ENCODE data around the gene AS3MT.
A peak's percentile ranks its signal among the peaks of the same experiment; 100 is the strongest.

The AS3MT gene

DNA sequence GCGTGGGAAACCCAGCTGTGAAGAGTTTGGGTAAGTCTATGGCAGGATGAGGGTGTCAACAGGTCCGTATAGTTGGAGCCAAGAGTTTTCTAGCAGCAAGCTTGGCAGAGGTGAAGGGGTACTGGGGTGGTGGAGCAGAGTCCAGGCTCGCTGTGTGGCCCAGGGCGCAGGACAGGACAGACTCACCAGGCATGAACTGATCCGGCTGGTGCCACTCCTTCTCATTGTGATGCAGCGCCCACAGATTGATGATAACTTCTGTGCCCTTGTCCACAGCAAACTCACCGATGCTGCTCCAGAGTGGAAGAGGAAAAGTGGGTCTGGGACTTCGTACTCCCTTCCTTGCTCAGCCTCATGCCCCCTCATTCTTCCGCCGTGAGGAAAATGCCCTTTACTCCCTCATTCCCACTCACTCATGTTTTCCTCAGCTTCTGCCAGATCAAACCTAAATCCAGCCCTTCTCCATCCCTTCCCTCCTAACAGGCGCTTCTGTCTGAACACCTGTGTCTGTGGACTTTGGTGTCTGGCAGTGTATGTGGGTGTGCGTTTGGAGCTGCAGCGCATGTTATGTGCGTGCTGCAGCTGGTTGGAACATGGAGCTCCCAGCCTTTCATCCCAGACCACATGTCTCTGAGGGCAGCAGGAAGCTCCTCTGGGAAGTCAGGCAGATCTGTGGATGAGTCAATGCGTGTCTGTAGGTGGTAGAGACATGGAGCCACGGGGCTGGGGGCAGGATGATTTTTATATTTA is 37.8 kb upstream of the AS3MT start:
- no peaks in the 10 kb centered on the region for H3K27me3 ChIP-seq (ENCODE audit: insufficient read depth, low read depth, severe bottlenecking)
- no peaks in the 10 kb centered on the region for H3K9me3 ChIP-seq (ENCODE audit: severe bottlenecking)
- H3K36me3 ChIP-seq, result no peaks in the 10 kb centered on the region
- DNase-seq, result no peak
- no peak overlapping the region for H3K27ac ChIP-seq
- H3K4me3 ChIP-seq (ENCODE audit: low read depth, low read length), result no peak overlapping the region
- TF ChIP-seq, protein P1, sequence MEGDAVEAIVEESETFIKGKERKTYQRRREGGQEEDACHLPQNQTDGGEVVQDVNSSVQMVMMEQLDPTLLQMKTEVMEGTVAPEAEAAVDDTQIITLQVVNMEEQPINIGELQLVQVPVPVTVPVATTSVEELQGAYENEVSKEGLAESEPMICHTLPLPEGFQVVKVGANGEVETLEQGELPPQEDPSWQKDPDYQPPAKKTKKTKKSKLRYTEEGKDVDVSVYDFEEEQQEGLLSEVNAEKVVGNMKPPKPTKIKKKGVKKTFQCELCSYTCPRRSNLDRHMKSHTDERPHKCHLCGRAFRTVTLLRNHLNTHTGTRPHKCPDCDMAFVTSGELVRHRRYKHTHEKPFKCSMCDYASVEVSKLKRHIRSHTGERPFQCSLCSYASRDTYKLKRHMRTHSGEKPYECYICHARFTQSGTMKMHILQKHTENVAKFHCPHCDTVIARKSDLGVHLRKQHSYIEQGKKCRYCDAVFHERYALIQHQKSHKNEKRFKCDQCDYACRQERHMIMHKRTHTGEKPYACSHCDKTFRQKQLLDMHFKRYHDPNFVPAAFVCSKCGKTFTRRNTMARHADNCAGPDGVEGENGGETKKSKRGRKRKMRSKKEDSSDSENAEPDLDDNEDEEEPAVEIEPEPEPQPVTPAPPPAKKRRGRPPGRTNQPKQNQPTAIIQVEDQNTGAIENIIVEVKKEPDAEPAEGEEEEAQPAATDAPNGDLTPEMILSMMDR (IDR thresholded peaks at IDR 0.05; ENCODE audit: low read depth, low read length), result no peak

DNA sequence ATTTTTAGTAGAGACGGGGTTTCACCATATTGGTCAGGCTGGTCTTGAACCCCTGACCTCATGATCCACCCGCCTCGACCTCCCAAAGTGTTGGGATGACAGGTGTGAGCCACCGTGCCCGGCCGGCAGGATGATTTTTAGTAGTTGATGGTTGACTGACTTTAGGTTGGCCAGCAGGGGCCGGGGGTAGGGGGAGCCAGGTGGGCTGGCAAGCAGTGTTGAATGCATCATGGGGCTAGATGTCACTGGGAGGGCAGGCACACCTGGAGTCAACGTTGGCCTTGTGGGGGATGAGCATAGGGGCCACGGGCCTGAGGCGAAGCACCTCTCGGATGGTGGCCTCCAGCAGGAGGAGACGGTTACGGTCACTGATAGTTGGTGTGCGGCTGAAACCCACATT is 37.0 kb upstream of the AS3MT start:
- DNase-seq, result no peak
- Histone ChIP-seq H3K4me3 (ENCODE audit: low read depth, low read length) (no peak overlapping the region), H3K27ac (no peak overlapping the region), H3K36me3 (no peaks in the 10 kb centered on the region), H3K27me3 (ENCODE audit: insufficient read depth, low read depth, severe bottlenecking) (no peaks in the 10 kb centered on the region), H3K9me3 (ENCODE audit: severe bottlenecking) (no peaks in the 10 kb centered on the region)
- TF ChIP-seq, protein P1 (IDR thresholded peaks at IDR 0.05; ENCODE audit: low read depth, low read length), result no peak

DNA sequence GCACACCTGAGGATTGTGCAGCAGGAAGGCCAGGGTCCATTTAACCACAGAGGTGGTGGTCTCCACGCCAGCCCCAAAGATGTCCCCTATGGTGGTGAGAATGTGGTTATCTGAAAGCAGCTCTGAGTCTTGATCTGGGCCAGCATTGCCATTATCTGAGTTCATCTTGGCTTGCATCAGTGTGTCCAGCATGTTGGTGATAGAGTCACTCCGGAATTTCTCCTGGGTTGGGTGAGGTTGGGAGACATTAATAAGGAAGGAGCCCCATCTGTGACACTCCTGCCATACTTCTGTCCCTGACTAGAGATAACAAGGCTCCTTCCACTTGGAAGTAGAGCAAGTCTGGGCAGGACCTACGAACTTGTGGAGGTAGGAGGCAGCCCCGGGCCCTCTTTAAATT is 36.3 kb upstream of the AS3MT start:
- no peak for DNase-seq

DNA sequence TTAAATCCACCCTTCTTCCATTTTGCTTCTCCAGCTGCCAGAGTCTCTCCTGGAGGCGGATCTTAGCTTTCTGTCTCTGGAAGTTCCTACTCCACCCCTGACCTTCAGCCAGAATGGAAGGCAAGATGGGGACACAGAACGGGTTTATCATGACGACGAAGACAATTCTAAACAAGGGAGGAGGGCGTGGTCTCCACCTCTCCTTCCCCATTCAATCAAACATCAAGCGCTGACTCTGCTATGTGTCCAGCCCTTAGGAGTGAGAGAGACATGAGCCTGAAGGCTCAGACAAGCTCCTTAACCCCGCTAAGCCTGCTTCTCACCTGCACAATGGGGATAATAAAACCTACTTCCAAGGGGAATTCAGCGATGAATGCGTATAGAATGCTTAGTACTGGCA is 35.1 kb upstream of the AS3MT start:
- Histone ChIP-seq H3K27ac (no peak overlapping the region), H3K9me3 (ENCODE audit: severe bottlenecking) (no peaks in the 10 kb centered on the region), H3K36me3 (no peaks in the 10 kb centered on the region), H3K4me3 (ENCODE audit: low read depth, low read length) (no peak overlapping the region; the same call in 1 of the 2 replicates), H3K27me3 (ENCODE audit: insufficient read depth, low read depth, severe bottlenecking) (no peaks in the 10 kb centered on the region)
- DNase-seq, result peak; percentile 54
- TF ChIP-seq, protein P1 (IDR thresholded peaks at IDR 0.05; ENCODE audit: low read depth, low read length), result no peak

More for the DNA sequence above, 36.3 kb upstream of the AS3MT start:
- TF ChIP-seq, protein P1 (IDR thresholded peaks at IDR 0.05; ENCODE audit: low read depth, low read length), result no peak
- no peak overlapping the region for H3K4me3 ChIP-seq (ENCODE audit: low read depth, low read length)
- H3K36me3 ChIP-seq, result no peaks in the 10 kb centered on the region
- H3K27ac ChIP-seq, result no peak overlapping the region
- H3K9me3 ChIP-seq (ENCODE audit: severe bottlenecking), result no peaks in the 10 kb centered on the region
- H3K27me3 ChIP-seq (ENCODE audit: insufficient read depth, low read depth, severe bottlenecking), result no peaks in the 10 kb centered on the region

DNA sequence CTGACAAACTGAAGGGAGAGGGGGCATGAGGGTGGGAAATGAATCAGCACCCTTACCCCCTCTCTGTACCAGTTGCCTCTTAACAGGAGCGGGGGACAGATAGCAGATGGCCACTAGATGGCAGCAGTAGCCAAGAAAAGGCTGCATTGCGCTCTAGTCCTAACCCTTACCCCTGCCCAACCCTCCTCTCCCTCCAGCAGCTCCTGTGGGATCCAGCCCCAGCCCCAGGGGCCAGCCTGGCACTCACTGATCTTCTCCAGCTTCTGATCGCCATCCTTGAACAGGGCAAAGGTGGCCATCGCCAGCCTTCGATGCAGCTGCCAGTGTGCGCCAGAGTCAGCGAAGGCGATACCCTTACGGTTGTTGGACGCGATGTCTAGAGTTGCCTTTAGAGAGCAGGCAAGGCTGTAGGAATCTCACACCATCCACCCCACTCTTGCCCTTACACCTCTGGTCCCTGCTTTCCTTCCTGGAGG is 34.2 kb upstream of the AS3MT start:
- TF ChIP-seq, protein P1 (IDR thresholded peaks at IDR 0.05; ENCODE audit: low read depth, low read length), result peak; percentile 90
- DNase-seq, result peak; percentile 81
- no peaks in the 10 kb centered on the region for H3K9me3 ChIP-seq (ENCODE audit: severe bottlenecking)
- H3K27me3 ChIP-seq (ENCODE audit: insufficient read depth, low read depth, severe bottlenecking), result no peaks in the 10 kb centered on the region
- H3K27ac ChIP-seq, result no peak overlapping the region
- no peak overlapping the region for H3K4me3 ChIP-seq (ENCODE audit: low read depth, low read length)
- no peaks in the 10 kb centered on the region for H3K36me3 ChIP-seq
